IPS-NIHi11 (cell line): ENCODE results near the gene NLRP10.

Experiments used
- DNase-seq: peaks from one replicate; pipeline ENCODE4 v3.0.0; 2012; ENCODE audit warnings: mixed read lengths, low spot score

The NLRP10 gene

GRCh38 chr11:7973011-7973410 lies 7.8 kb upstream of the NLRP10 start:
- no peak for DNase-seq

GRCh38 chr11:7971846-7972245 lies 6.6 kb upstream of the NLRP10 start:
- DNase-seq = no peak

- no peak for DNase-seq
Observed at GRCh38 chr11:7969756-7970646, 4.8 kb upstream of the NLRP10 start.

- DNase-seq = no peak
Observed at GRCh38 chr11:7968686-7969085, 3.4 kb upstream of the NLRP10 start.

- no peak for DNase-seq
Observed at GRCh38 chr11:7967826-7968225, 2.6 kb upstream of the NLRP10 start.

GRCh38 chr11:7967097-7967496 lies 1.9 kb upstream of the NLRP10 start:
- no peak for DNase-seq

GRCh38 chr11:7964873-7965272 lies 374 bp downstream of the NLRP10 start:
- DNase-seq = no peak

GRCh38 chr11:7964261-7964660 lies 986 bp downstream of the NLRP10 start:
- no peak for DNase-seq

- no peak for DNase-seq
Observed at GRCh38 chr11:7955191-7955590, 10.1 kb downstream of the NLRP10 start.

- DNase-seq = no peak
Observed at GRCh38 chr11:7949934-7950333, 15.3 kb downstream of the NLRP10 start.

GRCh38 chr11:7944123-7944522 lies 21.1 kb downstream of the NLRP10 start:
- no peak for DNase-seq

- no peak for DNase-seq
Observed at GRCh38 chr11:7941608-7942007, 23.6 kb downstream of the NLRP10 start, which contains the start of gene OR10A3. OR10A3 (minus strand) TSS chr11:7941708; CDS start chr11:7939520, 2,188 bp downstream.

- DNase-seq = no peak
Observed at GRCh38 chr11:7941146-7941545, 24.1 kb downstream of the NLRP10 start.

GRCh38 chr11:7936615-7937014 lies 28.6 kb downstream of the NLRP10 start:
- no peak for DNase-seq

- DNase-seq = no peak
Observed at GRCh38 chr11:7931168-7931567, 34.1 kb downstream of the NLRP10 start, which contains the start of gene OR10A6. OR10A6 (minus strand) TSS chr11:7931268; CDS start chr11:7928662, 2,606 bp downstream.

GRCh38 chr11:7927635-7928034 lies 37.6 kb downstream of the NLRP10 start:
- DNase-seq = no peak

- DNase-seq = no peak
Observed at GRCh38 chr11:7924536-7924935, 40.7 kb downstream of the NLRP10 start.

GRCh38 chr11:7918141-7918540 lies 47.1 kb downstream of the NLRP10 start:
- no peak for DNase-seq
